Keratinocyte (primary cell): ENCODE measurements around the gene IRGQ.

Experiments used
- EZH2 ChIP-seq: IDR thresholded peaks from one replicate; pipeline ENCODE4 v1.6.1; 2012; ENCODE audit warnings: inconsistent platforms, mild to moderate bottlenecking, low read length, moderate library complexity
- TF ChIP-seq, protein P1 (sequence below), 3 experiments: IDR thresholded peaks in 1 of 3; conservative IDR thresholded peaks in 1 of 3; optimal IDR thresholded peaks in 1 of 3; 2 replicates in 2 of 3; 3 replicates in 1 of 3; pipeline versions ENCODE3 to v1.5.1; 2011; ENCODE audit warnings: low read length in 3 of 3, mild to moderate bottlenecking in 3 of 3, moderate library complexity in 2 of 3, control low read depth in 1 of 3, inconsistent platforms in 1 of 3; ENCODE audit not compliant: insufficient read depth in 2 of 3; ENCODE audit errors: extremely low read depth in 1 of 3

DNA sequence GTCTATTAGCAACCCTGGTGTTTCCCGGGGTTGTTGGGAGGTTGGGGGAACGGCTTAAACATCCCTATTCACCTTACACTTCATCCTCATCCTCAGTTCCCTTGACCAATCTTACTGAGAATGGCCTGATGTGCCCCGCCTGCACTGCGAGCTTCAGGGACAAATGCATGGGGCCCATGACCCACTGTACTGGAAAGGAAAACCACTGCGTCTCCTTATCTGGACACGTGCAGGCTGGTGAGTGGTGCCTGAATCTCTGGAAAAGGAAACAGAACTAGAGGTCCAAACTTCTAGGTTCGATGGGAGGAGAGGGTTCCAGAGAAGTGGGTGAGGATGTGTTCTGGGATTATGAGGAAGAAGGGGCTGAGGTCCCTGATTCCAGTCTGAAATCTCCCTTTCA, 14.5 kb downstream of the IRGQ start:
- TF ChIP-seq, protein P1, sequence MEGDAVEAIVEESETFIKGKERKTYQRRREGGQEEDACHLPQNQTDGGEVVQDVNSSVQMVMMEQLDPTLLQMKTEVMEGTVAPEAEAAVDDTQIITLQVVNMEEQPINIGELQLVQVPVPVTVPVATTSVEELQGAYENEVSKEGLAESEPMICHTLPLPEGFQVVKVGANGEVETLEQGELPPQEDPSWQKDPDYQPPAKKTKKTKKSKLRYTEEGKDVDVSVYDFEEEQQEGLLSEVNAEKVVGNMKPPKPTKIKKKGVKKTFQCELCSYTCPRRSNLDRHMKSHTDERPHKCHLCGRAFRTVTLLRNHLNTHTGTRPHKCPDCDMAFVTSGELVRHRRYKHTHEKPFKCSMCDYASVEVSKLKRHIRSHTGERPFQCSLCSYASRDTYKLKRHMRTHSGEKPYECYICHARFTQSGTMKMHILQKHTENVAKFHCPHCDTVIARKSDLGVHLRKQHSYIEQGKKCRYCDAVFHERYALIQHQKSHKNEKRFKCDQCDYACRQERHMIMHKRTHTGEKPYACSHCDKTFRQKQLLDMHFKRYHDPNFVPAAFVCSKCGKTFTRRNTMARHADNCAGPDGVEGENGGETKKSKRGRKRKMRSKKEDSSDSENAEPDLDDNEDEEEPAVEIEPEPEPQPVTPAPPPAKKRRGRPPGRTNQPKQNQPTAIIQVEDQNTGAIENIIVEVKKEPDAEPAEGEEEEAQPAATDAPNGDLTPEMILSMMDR (optimal IDR thresholded peaks at IDR 0.05 in 1 of 3, IDR thresholded peaks at IDR 0.05 in 1 of 3, conservative IDR thresholded peaks at IDR 0.05 in 1 of 3; ENCODE audit: extremely low read depth in 1 of 3, insufficient read depth in 2 of 3, low read length in 3 of 3), result no peak
- TF ChIP-seq EZH2, result no peak
